ENCODE results near the gene CDC42EP1.
"Not testable (repeated sequence)": the region's sequence is repeated elsewhere in the genome, so short reads cannot be mapped to it uniquely, and the experiment has no call there.

CDC42EP1 gene

GRCh38 chr22:37533995-37534394, 26.3 kb upstream of the CDC42EP1 start:
- in situ Hi-C loops (cut with MboI; ENCODE audit: low sequenced_read_pairs), result no loop called here

DNA sequence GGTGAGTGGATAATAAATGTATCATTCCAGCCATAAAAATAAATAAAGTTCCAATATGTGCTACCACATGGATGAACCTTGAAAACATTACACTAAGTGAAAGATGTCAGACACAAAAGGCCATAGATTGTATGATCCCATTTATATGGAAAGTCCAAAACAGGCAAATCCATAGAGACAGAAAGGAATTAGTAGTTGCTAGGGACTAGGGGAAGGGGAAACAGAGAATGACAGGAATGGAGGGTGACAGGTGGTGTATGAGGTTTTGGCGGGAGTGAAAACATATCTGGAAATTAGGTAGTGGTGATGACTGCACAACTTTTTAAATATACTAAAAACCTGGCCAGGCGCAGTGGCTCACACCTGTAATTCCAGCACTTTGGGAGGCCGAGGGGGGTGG, 25.8 kb upstream of the CDC42EP1 start:
- in situ Hi-C loops (cut with MboI; ENCODE audit: low sequenced_read_pairs), result no loop called here

DNA sequence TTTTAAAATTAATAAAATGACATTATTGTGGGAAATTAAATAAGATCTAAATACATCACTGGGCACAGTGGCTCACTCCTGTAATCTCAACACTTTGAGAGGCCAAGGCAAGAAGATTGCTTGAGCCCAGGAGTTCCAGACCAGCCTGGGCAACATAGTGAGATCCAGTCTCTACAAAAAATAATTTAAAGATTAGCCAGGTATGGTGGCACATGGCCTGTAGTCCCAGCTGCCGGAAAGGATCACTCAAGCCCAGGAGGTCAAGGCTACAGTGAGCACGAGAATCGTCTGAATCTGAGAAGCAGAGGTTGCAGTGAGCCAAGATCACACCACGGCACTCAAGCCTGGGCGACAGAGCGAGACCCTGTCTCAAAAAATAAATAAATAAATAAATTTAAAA, 25.1 kb upstream of the CDC42EP1 start:
- in situ Hi-C loops (cut with MboI; ENCODE audit: low sequenced_read_pairs), result no loop called here

DNA sequence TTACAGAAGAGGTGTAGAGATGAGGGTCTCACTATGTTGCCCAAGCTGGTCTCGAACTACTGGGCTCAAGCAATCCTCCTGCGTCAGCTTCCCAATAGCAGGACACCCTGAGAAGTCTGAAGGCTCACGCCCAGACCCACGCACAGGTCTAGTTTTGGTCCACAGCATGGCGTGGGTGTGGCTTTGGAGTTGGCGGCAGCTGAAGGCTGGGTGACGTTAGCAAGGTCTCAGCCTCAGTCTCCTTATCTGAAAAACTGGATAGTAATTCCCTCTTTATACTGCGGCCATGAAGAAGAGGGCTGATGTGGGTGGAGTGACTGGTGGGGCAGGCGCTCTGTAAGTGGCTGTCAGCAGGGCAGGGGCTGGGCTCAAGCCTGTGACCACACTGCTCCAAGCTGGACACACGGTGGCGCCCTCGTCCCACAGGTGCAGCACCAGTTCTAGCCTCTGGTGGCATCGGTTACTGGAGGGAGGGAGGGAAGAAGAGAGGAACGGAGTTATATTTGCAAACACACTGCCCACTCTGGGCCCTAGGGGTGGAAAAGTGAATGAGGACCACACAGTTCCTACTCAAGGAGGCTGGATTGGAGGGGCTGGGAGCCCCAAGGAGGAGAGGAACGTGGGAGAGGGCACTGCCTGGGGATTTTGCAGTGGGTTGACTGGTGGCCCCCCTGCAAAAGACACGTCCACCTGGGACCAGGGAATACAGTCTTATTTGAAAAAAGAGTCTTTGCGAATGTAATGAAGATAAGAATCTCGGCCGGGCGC, 21.5 kb upstream of the CDC42EP1 start:
- in situ Hi-C loops (cut with MboI; ENCODE audit: low sequenced_read_pairs), result no loop called here

GRCh38 chr22:37539790-37540189, 20.5 kb upstream of the CDC42EP1 start:
- in situ Hi-C loops (cut with MboI; ENCODE audit: low sequenced_read_pairs), result not testable (repeated sequence)

GRCh38 chr22:37542416-37542815, 17.9 kb upstream of the CDC42EP1 start:
- in situ Hi-C loops (cut with MboI; ENCODE audit: low sequenced_read_pairs), result not testable (repeated sequence)

DNA sequence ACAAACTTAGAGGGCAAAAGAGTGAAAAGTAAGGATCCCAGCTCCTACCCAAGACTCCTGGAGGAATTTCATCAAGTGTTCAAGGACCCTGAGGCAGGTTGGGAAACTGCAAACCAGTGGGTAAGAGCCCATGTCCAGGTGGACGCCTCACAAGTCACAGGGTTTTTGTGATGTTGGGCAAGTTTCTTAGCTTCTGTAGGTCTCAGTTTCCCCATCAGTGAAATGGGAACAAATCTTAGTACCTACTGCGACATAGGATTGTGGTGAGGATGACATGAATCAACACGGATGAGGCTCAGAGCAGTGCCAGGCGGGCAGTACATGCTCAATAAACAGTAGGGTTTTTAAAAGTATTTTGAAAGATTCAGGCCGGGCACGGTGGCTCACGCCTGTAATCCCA, 17.3 kb upstream of the CDC42EP1 start:
- in situ Hi-C loops (cut with MboI; ENCODE audit: low sequenced_read_pairs), result no loop called here

- in situ Hi-C loops (cut with MboI; ENCODE audit: low sequenced_read_pairs), result no loop called here
Observed at GRCh38 chr22:37544955-37545702, 15.2 kb upstream of the CDC42EP1 start.

GRCh38 chr22:37545703-37546436, 14.4 kb upstream of the CDC42EP1 start:
- in situ Hi-C loops (cut with MboI; ENCODE audit: low sequenced_read_pairs), result no loop called here

GRCh38 chr22:37546437-37547250, 13.6 kb upstream of the CDC42EP1 start:
- in situ Hi-C loops (cut with MboI; ENCODE audit: low sequenced_read_pairs), result no loop called here

DNA sequence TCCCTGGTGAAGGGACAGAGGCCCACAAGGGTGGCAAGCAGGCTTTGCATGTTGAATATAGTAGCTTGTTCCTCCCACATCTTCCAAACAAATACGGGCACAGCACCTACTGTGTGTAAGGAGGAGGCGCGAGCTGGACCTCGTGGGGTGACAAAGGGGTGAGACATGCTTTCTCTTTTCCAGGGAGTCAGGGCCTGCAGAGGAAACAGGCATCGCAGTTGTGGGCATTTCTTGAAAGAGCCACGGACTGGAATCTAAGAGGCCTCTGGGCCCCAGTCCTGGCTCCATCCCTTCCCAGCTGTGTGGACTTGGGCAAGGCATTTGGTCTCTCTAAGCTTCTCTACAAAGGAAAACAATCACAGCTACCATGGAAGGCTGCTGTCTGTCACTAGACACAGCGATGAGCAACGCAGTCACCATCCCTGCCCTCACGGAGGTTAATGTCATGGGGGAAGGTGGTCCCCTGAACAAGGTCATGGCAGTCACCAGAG, 13.0 kb upstream of the CDC42EP1 start:
- in situ Hi-C loops (cut with MboI; ENCODE audit: low sequenced_read_pairs), result no loop called here

GRCh38 chr22:37549704-37550059, 10.6 kb upstream of the CDC42EP1 start:
- in situ Hi-C loops (cut with MboI; ENCODE audit: low sequenced_read_pairs), result no loop called here

DNA sequence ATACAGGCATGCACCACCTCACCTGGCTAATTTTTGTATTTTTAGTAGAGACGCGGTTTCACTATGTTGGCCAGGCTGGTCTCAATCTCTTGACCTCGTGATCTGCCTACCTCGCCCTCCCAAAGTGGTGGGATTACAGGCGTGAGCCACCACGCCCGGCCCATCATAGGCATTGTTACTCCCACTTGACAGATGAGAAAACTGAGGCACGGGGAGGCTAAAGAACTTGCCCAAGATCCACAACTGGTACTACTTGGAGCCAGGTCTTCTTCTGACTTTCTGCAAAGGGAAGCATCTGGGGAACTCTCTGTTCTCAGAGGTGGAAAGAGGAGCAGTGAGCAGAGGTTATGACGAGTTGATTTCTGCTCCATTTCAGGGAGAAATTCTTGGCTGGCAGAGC, 9.4 kb upstream of the CDC42EP1 start:
- in situ Hi-C loops (cut with MboI; ENCODE audit: low sequenced_read_pairs), result not testable (repeated sequence)

DNA sequence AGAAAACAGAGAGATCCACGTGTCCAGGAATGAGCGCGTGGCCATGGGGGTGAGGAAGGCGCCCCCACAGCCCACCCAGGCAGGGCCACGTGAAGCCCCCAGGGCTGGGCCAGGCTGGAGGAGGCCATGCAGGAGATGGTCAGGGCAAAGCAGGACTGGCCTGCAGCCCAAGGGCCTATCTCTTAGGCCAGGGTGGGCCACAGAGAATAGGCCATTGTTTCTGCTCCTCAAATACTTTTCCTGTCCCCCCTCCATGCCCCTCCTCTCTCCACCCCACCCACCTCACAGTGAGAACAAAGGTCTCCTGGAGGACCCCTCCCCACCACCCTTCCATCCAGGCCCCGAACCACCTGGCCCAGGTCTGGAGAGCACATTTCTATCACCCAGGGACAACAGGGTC, 8.3 kb upstream of the CDC42EP1 start:
- in situ Hi-C loops (cut with MboI; ENCODE audit: low sequenced_read_pairs), result no loop called here

DNA sequence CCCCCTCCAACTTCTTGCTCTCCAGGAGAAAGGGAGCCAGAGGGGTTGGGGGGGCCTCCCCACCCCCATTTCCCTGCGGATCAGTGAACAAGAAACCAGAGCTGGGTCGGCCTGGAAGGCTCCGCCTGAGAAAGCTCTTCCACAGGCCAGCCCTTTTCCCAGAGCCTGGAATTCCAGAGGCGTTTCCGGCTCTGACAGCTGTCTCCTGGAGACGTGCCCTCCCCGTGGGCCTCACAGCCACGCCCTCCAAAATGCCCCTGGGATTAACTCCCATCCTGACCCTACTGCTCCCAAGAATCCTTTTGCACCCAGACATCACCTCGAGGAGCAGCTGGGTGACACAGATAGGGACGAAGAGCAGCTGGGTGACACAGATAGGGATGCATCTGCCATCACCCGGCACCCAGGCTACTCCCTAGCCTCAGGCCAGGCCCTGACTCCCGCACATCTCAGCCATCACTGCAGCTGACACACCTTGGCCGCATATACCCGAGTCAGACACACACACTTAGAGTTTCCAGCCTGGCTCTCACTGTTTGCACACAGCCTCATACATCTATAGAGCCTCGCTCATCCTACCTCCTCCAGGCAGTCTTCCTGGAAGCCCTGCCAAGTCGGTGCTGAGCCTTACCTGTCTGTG, 7.6 kb upstream of the CDC42EP1 start:
- in situ Hi-C loops (cut with MboI; ENCODE audit: low sequenced_read_pairs), result no loop called here

GRCh38 chr22:37553725-37554124, 6.6 kb upstream of the CDC42EP1 start:
- in situ Hi-C loops (cut with MboI; ENCODE audit: low sequenced_read_pairs), result no loop called here

DNA sequence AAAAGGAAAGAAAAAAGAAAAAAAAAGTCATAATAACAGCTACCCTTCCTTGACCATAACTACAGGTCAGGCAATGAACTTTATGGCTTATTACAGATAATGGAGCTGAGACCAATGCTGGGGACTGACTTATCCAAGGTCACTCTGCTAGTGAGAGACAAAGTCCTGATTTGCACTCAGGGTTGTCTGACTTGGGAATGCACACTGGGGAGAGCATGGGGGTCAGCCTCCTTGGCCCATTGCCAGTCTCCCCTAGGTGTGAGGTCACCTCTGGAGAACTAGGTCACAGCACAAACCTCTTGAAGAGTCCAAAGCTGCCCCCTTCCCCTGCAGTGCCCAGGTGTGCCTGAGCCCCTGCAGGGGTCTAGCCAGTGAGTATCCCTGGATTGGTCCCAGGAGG, 5.3 kb upstream of the CDC42EP1 start:
- in situ Hi-C loops (cut with MboI; ENCODE audit: low sequenced_read_pairs), result no loop called here

- in situ Hi-C loops (cut with MboI; ENCODE audit: low sequenced_read_pairs), result no loop called here
Observed at GRCh38 chr22:37556710-37557109, 3.6 kb upstream of the CDC42EP1 start.

DNA sequence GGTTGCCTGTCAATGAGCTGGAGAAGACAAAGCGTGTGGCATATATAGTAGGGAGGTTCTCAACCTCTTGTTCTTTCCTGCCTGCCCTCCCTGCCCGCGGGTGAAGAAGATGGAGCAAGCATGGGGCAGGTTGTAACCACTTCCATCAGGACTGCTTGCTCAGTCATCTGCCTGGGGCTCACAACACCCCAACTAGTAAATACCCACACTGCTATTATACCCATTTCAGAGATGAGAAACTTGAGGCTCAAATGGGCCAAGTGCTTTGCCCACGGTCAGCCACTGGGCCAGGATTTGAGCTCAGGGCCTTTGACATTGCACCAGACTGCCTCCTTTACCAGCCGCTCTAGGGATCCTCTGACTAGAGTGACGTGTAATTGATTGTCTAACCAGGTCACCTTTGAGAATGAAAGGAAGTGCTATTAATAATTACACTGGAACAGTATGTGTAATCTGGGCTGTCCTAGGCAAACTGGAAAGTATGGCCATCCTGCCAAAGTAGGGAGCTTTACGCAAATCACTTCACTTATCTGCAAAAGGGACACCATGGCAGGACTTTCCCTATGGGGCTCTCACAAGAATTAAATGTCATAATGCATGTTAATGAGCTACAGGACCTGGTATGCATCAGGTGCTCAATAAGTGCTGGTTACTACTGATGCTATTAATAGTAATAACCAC, 2.8 kb upstream of the CDC42EP1 start:
- in situ Hi-C loops (cut with MboI; ENCODE audit: low sequenced_read_pairs), result no loop called here

- in situ Hi-C loops (cut with MboI; ENCODE audit: low sequenced_read_pairs), result no loop called here
Observed at GRCh38 chr22:37558815-37559214, 1.5 kb upstream of the CDC42EP1 start.

Data from HL-60/S4 treated with retinoic acid at 250 ng/mL for 4 days and 3 days (cell line).